HG03060 (cell line): ENCODE results near the gene RPL13A.
A peak's percentile ranks its signal among the peaks of the same experiment; 100 is the strongest.
"Not testable (repeated sequence)": the region's sequence is repeated elsewhere in the genome, so short reads cannot be mapped to it uniquely, and the experiment has no call there.

Experiments used
- ATAC-seq: cut with Tn5 transposase; IDR thresholded peaks from one replicate; pipeline ENCODE4 v1.9.1; 2021; ENCODE audit warnings: low read depth, moderate number of reproducible peaks; ENCODE audit not compliant: unreplicated experiment

RPL13A gene

GRCh38 chr19:49487277-49488045 is at the start of gene RPL13A:
Gene RPL13A, plus strand, starts transcription at chr19:49487608. Its CDS starts 22 bp downstream, at chr19:49487630.
- peak; percentile 86 for ATAC-seq

- ATAC-seq: no peak
These were observed 49.1 kb upstream of the RPL13A start for GRCh38 chr19:49438261-49438660.

- ATAC-seq: no peak
These were observed 47.6 kb upstream of the RPL13A start for GRCh38 chr19:49439836-49440235.

GRCh38 chr19:49440439-49441209 is 46.8 kb upstream of the RPL13A start:
- ATAC-seq: no peak

GRCh38 chr19:49441210-49441959 is 46.0 kb upstream of the RPL13A start, which contains the start of gene SLC17A7:
Gene SLC17A7, minus strand, starts transcription at chr19:49441527. Its CDS starts 148 bp downstream, at chr19:49441379.
- no peak for ATAC-seq

- no peak for ATAC-seq
These were observed 45.5 kb upstream of the RPL13A start for GRCh38 chr19:49441960-49442350.

- no peak for ATAC-seq
These were observed 45.1 kb upstream of the RPL13A start for GRCh38 chr19:49442354-49442753.

- ATAC-seq: no peak
These were observed 44.5 kb upstream of the RPL13A start for GRCh38 chr19:49442771-49443365.

GRCh38 chr19:49443366-49444099 is 43.9 kb upstream of the RPL13A start:
- ATAC-seq: peak; percentile 69

- ATAC-seq: not testable (repeated sequence)
These were observed 43.2 kb upstream of the RPL13A start for GRCh38 chr19:49444100-49444700.

GRCh38 chr19:49445997-49446396 is 41.4 kb upstream of the RPL13A start:
- no peak for ATAC-seq

GRCh38 chr19:49447485-49448431 is 39.6 kb upstream of the RPL13A start:
- ATAC-seq: no peak

GRCh38 chr19:49448432-49448786 is 39.0 kb upstream of the RPL13A start:
- ATAC-seq: no peak

GRCh38 chr19:49450405-49450804 is 37.0 kb upstream of the RPL13A start:
- ATAC-seq: no peak

GRCh38 chr19:49451430-49452181 is 35.8 kb upstream of the RPL13A start, which contains the start of gene PIH1D1:
Gene PIH1D1, minus strand, starts transcription at chr19:49451814. Its CDS starts 240 bp downstream, at chr19:49451574.
- ATAC-seq: peak; percentile 56

GRCh38 chr19:49453013-49453756 is 34.2 kb upstream of the RPL13A start, which contains the start of gene ALDH16A1:
Gene ALDH16A1, plus strand, starts transcription at chr19:49453225. Its CDS starts 107 bp downstream, at chr19:49453332.
- peak; percentile 74 for ATAC-seq

- ATAC-seq: no peak
These were observed 33.6 kb upstream of the RPL13A start for GRCh38 chr19:49453757-49454240.
